HUDEP-2 (cell line): ENCODE results near the gene SIN3B.

Experiments
- DNase-seq, 76 experiments: peaks; one replicate each; lab custom pipeline; 2025; ENCODE audit not compliant: unreplicated experiment in 76 of 76; lab: John Stamatoyannopoulos, UW

SIN3B gene

GRCh38 chr19:16901491-16902175 lies 72.4 kb downstream of the SIN3B start:
- no peak for DNase-seq

DNA sequence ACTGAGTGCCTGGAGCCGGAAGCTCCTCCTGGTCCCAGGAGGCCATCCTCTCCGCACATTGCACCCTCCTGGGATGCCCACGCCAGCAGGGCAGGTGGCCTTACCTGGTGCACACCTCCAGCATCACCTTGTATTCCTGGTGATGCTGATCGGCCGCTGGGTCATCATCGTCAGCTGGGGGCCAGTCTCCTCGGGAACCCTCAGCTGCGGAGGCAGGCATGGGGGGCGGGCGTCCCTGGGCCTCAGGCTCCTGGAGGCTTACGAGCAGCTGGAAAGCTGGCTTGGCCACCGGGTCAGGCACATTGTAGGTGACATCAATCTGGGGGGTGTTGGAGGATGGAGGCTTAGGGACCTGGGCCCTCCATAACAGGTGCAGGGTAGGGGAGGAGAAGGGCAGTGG lies 73.3 kb downstream of the SIN3B start:
- DNase-seq = no peak

- DNase-seq = no peak
These were observed 74.1 kb downstream of the SIN3B start for GRCh38 chr19:16903347-16903746.

GRCh38 chr19:16904599-16904998 lies 75.4 kb downstream of the SIN3B start:
- no peak for DNase-seq

DNA sequence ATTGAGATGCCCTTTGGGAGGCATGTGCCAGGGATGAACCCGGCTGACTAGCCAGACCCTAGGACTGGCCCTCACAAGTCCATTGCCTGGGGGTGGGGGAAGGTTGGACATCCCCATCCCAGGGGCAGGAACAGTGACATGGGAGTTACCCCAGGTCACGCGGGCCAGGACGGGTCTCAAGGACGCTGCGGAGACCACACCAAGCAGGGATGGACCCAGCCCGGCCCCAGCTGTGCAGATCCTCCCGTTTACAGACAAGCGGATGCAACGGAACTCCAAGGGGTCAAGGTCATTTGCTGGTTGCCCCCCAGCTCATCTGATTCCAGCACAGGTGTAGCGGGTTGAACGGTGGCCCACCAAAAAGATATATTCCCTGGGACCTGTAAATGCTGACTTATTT lies 79.6 kb downstream of the SIN3B start:
- no peak for DNase-seq

- DNase-seq = no peak
These were observed 81.8 kb downstream of the SIN3B start for GRCh38 chr19:16911046-16911445.

DNA sequence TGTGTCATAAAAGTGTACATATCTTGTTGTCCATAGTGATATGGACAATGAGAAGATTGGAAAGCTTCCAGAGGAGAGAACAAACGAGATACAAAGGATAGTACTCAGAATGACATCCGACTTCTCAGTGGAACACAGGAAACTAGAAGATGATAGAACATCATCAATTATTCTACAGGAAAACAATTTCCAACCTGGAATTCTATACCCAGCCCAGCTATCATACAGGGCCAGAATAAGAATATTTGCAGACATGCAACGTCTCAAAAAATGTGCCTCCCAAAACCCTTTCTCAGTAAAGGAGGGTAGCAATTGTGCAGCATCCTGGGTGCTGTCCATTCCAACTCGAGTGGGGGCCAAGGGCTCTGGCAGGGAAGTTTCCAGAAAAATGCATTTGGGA lies 83.6 kb downstream of the SIN3B start:
- no peak for DNase-seq

DNA sequence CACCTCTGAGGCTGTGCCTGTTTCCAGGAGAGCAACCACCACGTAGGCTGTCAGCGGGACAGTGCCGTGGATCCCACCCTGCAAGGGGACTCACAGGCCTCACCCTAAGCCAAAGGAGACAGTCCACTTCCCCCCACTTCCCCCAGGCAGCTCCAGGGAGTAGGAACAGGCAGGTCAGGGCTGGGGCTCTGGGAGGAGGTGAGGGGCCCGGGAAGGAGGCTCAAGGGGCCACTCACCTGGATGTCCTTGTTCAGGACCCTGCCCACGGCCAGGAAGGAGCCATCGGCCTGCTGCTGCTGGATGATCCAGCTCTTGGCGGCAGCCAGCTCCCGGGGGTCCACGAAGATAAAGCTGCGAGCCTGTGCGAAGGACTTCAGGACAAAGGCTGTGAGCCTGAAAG lies 85.2 kb downstream of the SIN3B start:
- no peak for DNase-seq

- DNase-seq = no peak
These were observed 85.9 kb downstream of the SIN3B start for GRCh38 chr19:16915135-16915534.

DNA sequence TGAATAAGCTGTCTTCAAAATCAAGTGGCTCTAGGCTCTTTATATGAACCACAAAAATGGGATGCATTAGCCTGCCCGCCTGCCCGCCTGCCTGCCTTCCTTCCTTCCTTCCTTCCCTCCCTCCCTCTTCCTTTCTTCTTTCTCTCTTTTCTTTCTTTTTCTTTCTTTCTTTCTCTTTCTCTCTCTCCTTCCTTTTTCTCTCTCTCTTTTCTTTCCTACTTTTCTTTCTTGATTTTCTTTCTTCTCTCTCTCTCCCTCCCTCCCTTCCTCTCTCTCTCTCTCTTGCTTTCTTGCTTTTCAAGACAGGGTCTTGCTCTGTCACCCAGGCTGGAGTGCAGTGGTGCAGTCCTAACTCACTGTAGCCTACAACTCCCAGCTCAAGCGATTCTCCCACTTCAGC lies 86.5 kb downstream of the SIN3B start:
- DNase-seq = no peak

- no peak for DNase-seq
These were observed 88.2 kb downstream of the SIN3B start for GRCh38 chr19:16917401-16917800.

DNA sequence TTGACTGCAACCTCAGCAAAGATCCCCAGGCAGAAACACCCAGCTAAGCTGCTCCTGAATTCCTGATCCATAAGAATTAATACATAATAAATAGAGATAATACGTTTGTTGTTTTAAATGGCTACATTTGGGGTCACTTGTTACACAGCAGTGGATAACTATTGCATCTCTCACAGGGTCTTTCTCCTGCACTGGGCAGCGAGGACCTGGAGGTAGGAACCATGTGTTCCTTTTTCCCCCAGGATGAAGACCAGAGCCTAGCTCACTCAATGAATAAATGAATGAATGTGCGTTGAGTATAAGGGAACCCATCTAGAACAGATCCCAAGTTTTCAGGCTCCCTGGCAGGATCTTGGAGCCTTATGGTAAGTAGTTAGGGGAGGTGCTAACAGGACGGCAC lies 90.3 kb downstream of the SIN3B start:
- DNase-seq = no peak

DNA sequence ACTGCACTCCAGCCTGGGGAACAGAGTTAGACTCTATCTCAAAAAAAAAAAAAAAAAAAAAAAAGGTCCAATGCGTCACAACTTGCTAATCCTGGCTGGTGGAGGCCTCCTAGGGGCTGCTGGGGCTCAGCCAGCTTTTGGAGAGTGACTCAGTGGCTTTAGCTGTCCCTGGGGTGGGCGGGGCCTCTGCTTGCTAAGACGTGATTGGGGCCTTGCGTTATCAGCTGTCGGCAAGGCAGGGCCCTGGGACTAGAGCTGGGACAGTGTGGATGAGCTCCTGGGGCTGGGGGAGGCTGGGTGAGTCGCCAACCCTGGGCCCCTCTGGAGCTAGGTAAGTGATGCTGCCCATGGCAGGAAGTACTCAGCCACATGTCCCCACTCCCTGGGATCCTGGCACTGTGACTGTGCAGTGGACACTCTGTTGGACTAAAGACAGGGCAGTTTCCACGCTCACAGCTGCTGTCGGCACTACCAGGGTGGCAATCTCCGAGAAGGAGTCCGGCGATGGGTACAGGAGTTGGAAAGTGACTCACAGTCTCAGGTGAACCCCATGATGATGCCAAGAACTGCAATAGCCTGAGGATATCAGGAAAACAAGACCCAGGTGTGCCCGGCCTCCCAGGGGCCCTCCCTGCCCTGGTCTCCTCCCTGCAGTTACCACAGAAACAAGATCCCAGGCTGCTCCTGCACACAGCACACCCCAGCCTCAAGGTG lies 91.8 kb downstream of the SIN3B start:
- DNase-seq = peak in 63 of 76 experiments; percentile 13 to 98 (median 63)

DNA sequence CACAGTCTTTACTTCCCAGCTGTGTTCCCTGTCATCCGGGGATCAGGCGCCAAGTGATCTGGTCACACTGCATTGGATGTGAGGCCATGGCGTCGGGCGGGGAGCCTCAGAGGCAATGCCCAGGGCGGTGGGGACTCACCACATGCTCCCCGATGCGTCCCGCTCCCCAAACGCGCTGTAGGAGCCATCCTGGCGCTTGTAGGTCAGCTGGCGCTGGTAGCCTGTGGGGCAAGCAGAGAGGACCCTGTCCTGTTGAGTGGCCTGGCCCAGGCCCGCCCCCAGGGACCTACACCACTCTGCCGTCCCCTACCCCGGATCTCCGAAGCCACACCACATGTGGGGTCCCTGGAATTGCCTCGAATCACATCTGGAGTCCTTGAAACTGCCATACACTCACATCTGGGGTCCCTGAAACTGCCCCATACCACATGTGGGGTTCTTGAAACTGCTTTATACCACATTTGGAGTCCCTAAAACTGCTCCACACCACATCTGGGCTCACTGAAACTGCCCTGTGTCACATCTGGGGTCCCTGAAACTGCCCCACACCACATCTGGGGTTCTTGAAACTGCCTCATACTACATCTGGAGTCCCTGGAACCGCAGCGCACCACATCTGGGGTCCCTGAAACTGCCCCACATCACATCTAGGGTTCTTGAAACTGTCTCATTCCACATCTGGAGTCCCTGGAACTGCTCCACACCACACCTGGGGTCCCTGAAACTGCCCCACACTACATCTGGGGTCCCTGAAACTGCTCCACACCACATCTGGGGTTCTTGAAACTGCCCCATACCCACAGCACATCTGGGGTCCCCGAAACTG lies 92.8 kb downstream of the SIN3B start:
- peak in 4 of 76 experiments; percentile 6 to 27 (median 18) for DNase-seq

- peak in 4 of 76 experiments; percentile 7 to 27 (median 16) for DNase-seq
These were observed 93.4 kb downstream of the SIN3B start for GRCh38 chr19:16922592-16922934.

DNA sequence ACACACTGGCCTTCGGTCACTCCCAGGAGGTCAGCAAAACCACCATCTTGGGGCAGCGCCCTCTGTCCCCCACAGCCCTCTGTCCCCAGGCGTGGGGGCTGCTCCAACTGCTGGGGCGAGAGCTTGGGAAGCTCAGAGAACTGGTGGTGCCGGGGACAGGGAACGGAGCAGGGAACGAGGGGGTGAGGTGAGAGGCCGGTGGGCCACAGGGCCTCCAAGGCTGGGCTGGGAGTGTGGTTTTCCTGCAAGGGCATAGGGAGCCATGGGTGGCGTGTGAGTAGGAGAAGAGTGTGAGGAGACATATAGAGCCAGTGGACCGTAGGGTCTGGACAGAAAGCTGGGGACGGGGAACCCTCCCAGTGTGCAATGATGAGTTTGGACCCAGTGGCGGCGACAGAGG lies 93.8 kb downstream of the SIN3B start:
- no peak for DNase-seq

GRCh38 chr19:16927883-16928282 lies 98.7 kb downstream of the SIN3B start:
- DNase-seq = no peak

DNA sequence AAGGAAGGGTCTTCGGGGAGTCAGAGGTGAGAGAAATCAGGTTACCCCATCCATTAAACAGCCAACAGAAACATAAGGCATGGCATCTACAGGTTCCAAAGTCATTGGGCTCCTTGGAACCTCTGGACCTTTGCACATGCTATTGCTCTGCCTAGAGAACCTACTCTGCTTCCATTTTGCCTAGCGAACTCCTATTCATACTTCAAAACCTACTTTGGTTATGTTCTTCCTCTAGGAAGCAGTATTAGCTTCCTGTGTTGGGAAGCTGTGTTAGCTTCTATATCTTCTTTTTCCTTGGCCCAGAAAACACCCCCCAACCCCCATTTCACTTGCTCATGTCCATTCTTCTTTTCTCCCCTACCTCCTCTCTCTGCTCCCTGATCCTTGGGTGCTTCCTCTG lies 99.2 kb downstream of the SIN3B start:
- DNase-seq = no peak

- DNase-seq = no peak
These were observed 99.7 kb downstream of the SIN3B start for GRCh38 chr19:16928916-16929315.
